Upper lobe of left lung (tissue), 6 donors: Measurements from ENCODE around the gene DHX40. TPM values are rescaled to one million over a fixed set of nuclear protein-coding genes. Genes with fewer than 3 reads are reported as not detected.
"Not testable (repeated sequence)": the region's sequence is repeated elsewhere in the genome, so short reads cannot be mapped to it uniquely, and the experiment has no call there.

ENCODE experiments used
- ATAC-seq, 2 donors: fragments of 200-7000 bp; cut with Tn5 transposase; one replicate each; pipeline ENCODE4 v1.9.1; 2022; ENCODE audit warnings: mild to moderate bottlenecking in 2 of 2, moderate library complexity in 2 of 2; ENCODE audit not compliant: low FRiP score in 2 of 2
- DNase-seq, 2 donors: peaks; one replicate each; pipeline ENCODE4 v3.0.0-alpha.2; 2019 to 2020
- H3K27ac ChIP-seq, 4 donors: fragments of 200-600 bp; sonication (generic); one replicate each; pipeline ENCODE4 v1.5.1; 2016 to 2019
- H3K27me3 ChIP-seq, 4 donors: fragments of 200-600 bp; sonication (generic); one replicate each; pipeline ENCODE4 v1.5.1; 2017 to 2019
- H3K36me3 ChIP-seq, 4 donors: fragments of 200-600 bp; sonication (generic); one replicate each; pipeline ENCODE4 v1.5.1; 2016 to 2019
- H3K4me1 ChIP-seq, 4 donors: fragments of 200-600 bp; sonication (generic); one replicate each; pipeline ENCODE4 v1.5.1; 2018 to 2019
- H3K4me3 ChIP-seq, 4 donors: fragments of 200-600 bp; sonication (generic); one replicate each; pipeline ENCODE4 v1.5.1; 2017 to 2019; ENCODE audit warnings: mild to moderate bottlenecking in 2 of 4, moderate library complexity in 1 of 4
- H3K9me3 ChIP-seq, 4 donors: fragments of 200-600 bp; sonication (generic); one replicate each; pipeline ENCODE4 v1.5.1; 2018 to 2019
- CTCF ChIP-seq, 6 experiments: fragments of 450-650 bp in 4 of 6; fragments of 200-600 bp in 2 of 6; sonication (generic) in 2 of 6; IDR thresholded peaks; one replicate each; pipeline ENCODE4 v1.5.1; 2016 to 2019; ENCODE audit warnings: antibody characterized with exemption in 6 of 6
- EP300 ChIP-seq, 4 donors: sonication (generic); formaldehyde crosslinking; IDR thresholded peaks; one replicate each; pipeline ENCODE4 v1.5.1; 2017; ENCODE audit warnings: antibody characterized with exemption in 4 of 4, control low read depth in 2 of 4
- POLR2A ChIP-seq, 4 donors: fragments of 450-650 bp; IDR thresholded peaks; one replicate each; pipeline ENCODE4 v1.5.1; 2016 to 2017; ENCODE audit warnings: antibody characterized with exemption in 4 of 4, mild to moderate bottlenecking in 2 of 4
- POLR2AphosphoS5 ChIP-seq, 2 donors: sonication (generic); formaldehyde crosslinking; IDR thresholded peaks; one replicate each; pipeline ENCODE4 v1.5.1; 2017; ENCODE audit warnings: antibody characterized with exemption in 2 of 2
- WGBS, 2 donors: methylation state at CpG; one replicate each; pipeline ENCODE4 v1.1.5; 2017 to 2018; 5-methylcytosine and 5-hydroxymethylcytosine counted together
- total RNA-seq, 6 donors: library from RNA; depleted of rRNA in 4 of 6; stranded (reverse); fragments of >200 nt in 4 of 6; gene quantifications; one replicate each; pipeline versions ENCODE4 v1.1.0 to v1.2.1, GENCODE V29; 2016 to 2021
- donor health status: DM: no; HTN: no; CAD: no; lungs with moderate emphysema.
- donor health status: DM: no; HTN: yes; CAD: no; lungs with severe emphysema.

The DHX40 gene
- total RNA-seq, 6 donors from 2014 or later, result 11.8 to 63.2 (median 21.0) TPM

- Histone ChIP-seq H3K27me3 (no peaks in the 10 kb centered on the region), H3K4me1 (no peaks in the 10 kb centered on the region), H3K27ac (no peak overlapping the region), H3K9me3 (no peaks in the 10 kb centered on the region), H3K36me3 (peaks cover 0 to 35% (median 0%) of the 10 kb centered on the region in 4 donors), H3K4me3 (no peak overlapping the region)
- no peak for ATAC-seq
- no peak for DNase-seq
- TF ChIP-seq POLR2A (IDR thresholded peaks at IDR 0.05) (no peak), CTCF (IDR thresholded peaks at IDR 0.05) (no peak), EP300 (IDR thresholded peaks at IDR 0.05) (no peak), POLR2AphosphoS5 (IDR thresholded peaks at IDR 0.05) (no peak)
- 88 to 95% methylated on average over 10 of the region's 10 CpGs for WGBS, 2 donors
These were observed 7.0 kb downstream of the DHX40 start for GRCh38 chr17:59572301-59572924.

- H3K27ac ChIP-seq, H3K9me3 ChIP-seq, H3K36me3 ChIP-seq, H3K27me3 ChIP-seq, H3K4me1 ChIP-seq, DNase-seq, H3K4me3 ChIP-seq, ATAC-seq: not testable (repeated sequence)
- no CpG with 5 or more reads among the region's 1 CpG for WGBS, 2 donors
These were observed 18.8 kb downstream of the DHX40 start for GRCh38 chr17:59584168-59584567.

- Histone ChIP-seq H3K4me1 (no peaks in the 10 kb centered on the region), H3K36me3 (peaks cover 6 to 40% (median 12%) of the 10 kb centered on the region in 4 donors), H3K9me3 (no peaks in the 10 kb centered on the region), H3K27me3 (no peaks in the 10 kb centered on the region), H3K27ac (no peak overlapping the region), H3K4me3 (no peak overlapping the region)
- TF ChIP-seq CTCF (IDR thresholded peaks at IDR 0.05) (no peak), POLR2AphosphoS5 (IDR thresholded peaks at IDR 0.05) (no peak), POLR2A (IDR thresholded peaks at IDR 0.05) (no peak), EP300 (IDR thresholded peaks at IDR 0.05) (no peak)
- no peak for DNase-seq
- ATAC-seq, result no peak
These were observed 34.8 kb downstream of the DHX40 start for GRCh38 chr17:59600169-59600568.

- TF ChIP-seq EP300 (IDR thresholded peaks at IDR 0.05), result no peak
- TF ChIP-seq POLR2AphosphoS5 (IDR thresholded peaks at IDR 0.05), result no peak
- TF ChIP-seq CTCF (IDR thresholded peaks at IDR 0.05), result no peak
- TF ChIP-seq POLR2A (IDR thresholded peaks at IDR 0.05), result no peak
- H3K4me1 ChIP-seq, result no peaks in the 10 kb centered on the region
- H3K27me3 ChIP-seq, result no peaks in the 10 kb centered on the region
- H3K9me3 ChIP-seq, result no peaks in the 10 kb centered on the region
- H3K36me3 ChIP-seq, result peaks cover 12 to 50% (median 21%) of the 10 kb centered on the region in 4 donors
- H3K4me3 ChIP-seq, result no peak overlapping the region
- 93% methylated on average over 2 of the region's 2 CpGs for WGBS, 2 donors
- DNase-seq (no peak), ATAC-seq (no peak)
- no peak overlapping the region for H3K27ac ChIP-seq
These were observed 35.7 kb downstream of the DHX40 start for GRCh38 chr17:59601130-59601529.

GRCh38 chr17:59607061-59607460, 41.7 kb downstream of the DHX40 start:
- DNase-seq (no peak), ATAC-seq (no peak)
- H3K9me3 ChIP-seq, result no peaks in the 10 kb centered on the region
- H3K27ac ChIP-seq, result no peak overlapping the region
- no peak overlapping the region for H3K4me3 ChIP-seq
- H3K36me3 ChIP-seq, result peaks cover 11 to 62% (median 15%) of the 10 kb centered on the region in 4 donors
- no peaks in the 10 kb centered on the region for H3K27me3 ChIP-seq
- no peaks in the 10 kb centered on the region for H3K4me1 ChIP-seq
- TF ChIP-seq POLR2AphosphoS5 (IDR thresholded peaks at IDR 0.05) (no peak), CTCF (IDR thresholded peaks at IDR 0.05) (no peak), POLR2A (IDR thresholded peaks at IDR 0.05) (no peak), EP300 (IDR thresholded peaks at IDR 0.05) (no peak)
- 44 to 68% methylated on average over 3 of the region's 3 CpGs for WGBS, 2 donors
